Endothelial cell of umbilical vein (primary cell): ENCODE measurements around the gene KRT84. TPM values are rescaled to one million over a fixed set of nuclear protein-coding genes. Genes with fewer than 3 reads are reported as not detected.

Experiments
- BruUV-seq: library from RNA; stranded (reverse); fragments of 400-500 nt; replicated peaks from 2 replicates; lab custom pipeline; 2021; lab: Mats Ljungman, UMichigan
- CTCF ChIA-PET: fragments of 300-600, 350-600 bp; sonication (Branson Sonifier 250); formaldehyde crosslinking; loops from one replicate; lab custom pipeline; 2021; ENCODE audit warnings: antibody characterized with exemption, inconsistent platforms; lab: Charles Lee
- POLR2A ChIA-PET: fragments of 300-600, 350-600 bp; sonication (Branson Sonifier 250); formaldehyde crosslinking; loops from one replicate; lab custom pipeline; 2021; ENCODE audit warnings: antibody characterized with exemption, inconsistent platforms; lab: Charles Lee
- DNase-seq: peaks from one replicate; pipeline ENCODE4 v3.0.0-alpha.2; 2011; ENCODE audit warnings: low read depth, low spot score
- FAIRE-seq: peaks from 2 replicates; lab custom pipeline; 2011; peaks lifted over from hg19 to GRCh38; lab: Jason Lieb, UNC
- H2AFZ ChIP-seq: 2 replicates; pipeline ENCODE4 v1.6.0; 2012; ENCODE audit warnings: low read depth, low read length, control low read depth, inconsistent platforms
- H3K27ac ChIP-seq: 2 replicates; pipeline ENCODE4 v1.5.1; 2011; ENCODE audit warnings: low read depth, mild to moderate bottlenecking, control low read depth, low read length, moderate library complexity; ENCODE audit not compliant: insufficient read depth
- H3K27me3 ChIP-seq, 2 experiments: 2 replicates each; pipeline versions ENCODE4 v1.6.0 to v1.6.1; 2011; ENCODE audit warnings: low read length in 2 of 2, mixed read lengths in 1 of 2; ENCODE audit not compliant: control insufficient read depth in 2 of 2, insufficient read depth in 2 of 2
- H3K36me3 ChIP-seq, 2 experiments: 2 replicates in 1 of 2; 3 replicates in 1 of 2; pipeline ENCODE4 v1.5.1; 2011; ENCODE audit warnings: low read length in 2 of 2, mild to moderate bottlenecking in 1 of 2, moderate library complexity in 1 of 2; ENCODE audit not compliant: control insufficient read depth in 2 of 2, insufficient read depth in 2 of 2; ENCODE audit errors: extremely low read depth in 1 of 2
- H3K4me1 ChIP-seq: 3 replicates; pipeline ENCODE4 v1.5.1; 2011; ENCODE audit warnings: mild to moderate bottlenecking, low read length; ENCODE audit not compliant: control insufficient read depth, insufficient read depth; ENCODE audit errors: extremely low read depth
- H3K4me2 ChIP-seq: 2 replicates; pipeline ENCODE4 v1.6.1; 2011; ENCODE audit warnings: low read length, control low read depth, mixed read lengths; ENCODE audit not compliant: insufficient read depth
- H3K4me3 ChIP-seq, 3 experiments: fragments of 200-600 bp in 1 of 3; sonication (generic), shearing (Covaris generic) in 1 of 3; replicated peaks in 1 of 3; 2 replicates each; pipeline ENCODE4 v1.5.1; 2011 to 2016; ENCODE audit warnings: control low read depth in 3 of 3, low read length in 3 of 3, mild to moderate bottlenecking in 2 of 3, inconsistent platforms in 1 of 3, low read depth in 1 of 3, moderate library complexity in 1 of 3; ENCODE audit not compliant: insufficient read depth in 1 of 3
- H3K79me2 ChIP-seq: 2 replicates; pipeline ENCODE4 v1.6.0; 2012; ENCODE audit warnings: low read length, inconsistent platforms; ENCODE audit not compliant: control insufficient read depth, insufficient read depth
- H3K9ac ChIP-seq: replicated peaks from 2 replicates; pipeline ENCODE3; 2011; ENCODE audit warnings: low read length, control low read depth; ENCODE audit not compliant: insufficient read depth; ENCODE audit errors: extremely low read depth
- H3K9me1 ChIP-seq: replicated peaks from 3 replicates; pipeline ENCODE4 v1.6.0; 2011; ENCODE audit warnings: mild to moderate bottlenecking, low read length; ENCODE audit not compliant: control insufficient read depth, insufficient read depth; ENCODE audit errors: extremely low read depth
- H3K9me3 ChIP-seq: replicated peaks from 2 replicates; pipeline ENCODE4 v1.5.1; 2012; ENCODE audit warnings: low read length, inconsistent platforms; ENCODE audit not compliant: control insufficient read depth, insufficient read depth
- H4K20me1 ChIP-seq: replicated peaks from 2 replicates; pipeline ENCODE3; 2011; ENCODE audit warnings: mild to moderate bottlenecking, low read length; ENCODE audit not compliant: control insufficient read depth, insufficient read depth; ENCODE audit errors: extremely low read depth
- EZH2 ChIP-seq: IDR thresholded peaks from 2 replicates; pipeline ENCODE4 v1.6.1; 2012; ENCODE audit warnings: borderline replicate concordance, low read depth, mild to moderate bottlenecking, moderate library complexity, low read length, inconsistent platforms; ENCODE audit not compliant: severe bottlenecking
- FOS ChIP-seq: IDR thresholded peaks from 2 replicates; pipeline ENCODE4 v1.6.1; 2011; ENCODE audit warnings: mild to moderate bottlenecking, low read length, moderate library complexity, borderline replicate concordance; ENCODE audit not compliant: insufficient read depth
- GATA2 ChIP-seq: IDR thresholded peaks from 2 replicates; pipeline ENCODE4 v1.7.0; 2011; ENCODE audit warnings: low read depth, mild to moderate bottlenecking, moderate library complexity, mixed read lengths, low read length; ENCODE audit not compliant: insufficient read length, insufficient read depth
- JUN ChIP-seq: IDR thresholded peaks from 2 replicates; pipeline ENCODE4 v1.6.1; 2011; ENCODE audit warnings: borderline replicate concordance, low read depth; ENCODE audit not compliant: insufficient read length, insufficient read depth
- MYC ChIP-seq: IDR thresholded peaks from one replicate; pipeline ENCODE4 v1.6.1; 2011; ENCODE audit warnings: mild to moderate bottlenecking, low read depth, low read length
- POLR2A ChIP-seq: IDR thresholded peaks from 2 replicates; pipeline ENCODE4 v1.6.1; 2012; ENCODE audit warnings: low read depth, mild to moderate bottlenecking, control low read depth, low read length
- POLR2AphosphoS5 ChIP-seq: IDR thresholded peaks from 2 replicates; pipeline ENCODE4 v1.6.1; 2012; ENCODE audit warnings: low read depth, mild to moderate bottlenecking, control low read depth, low read length, moderate library complexity; ENCODE audit not compliant: insufficient read depth
- dilution Hi-C: fragments of 300-500 bp; cut with MboI; formaldehyde crosslinking; loops from one replicate; pipeline ENCODE4 v1.15.0; 2019; ENCODE audit warnings: low sequenced_read_pairs; ENCODE audit not compliant: extremely low pct_ligation_motif_present
- intact Hi-C: fragments of 100-400 bp; cut with micrococcal nuclease; formaldehyde crosslinking; loops from one replicate; pipeline ENCODE4 v1.10.0; 2022
- polyA plus RNA-seq, 4 experiments: library from polyadenylated mRNA; depleted of rRNA in 3 of 4; stranded (reverse) in 3 of 4; unstranded in 1 of 4; fragments of >200 nt; gene quantifications; 2 replicates each; pipeline versions ENCODE4 v1.2.1 to v1.2.3, GENCODE V29; 2011 to 2012; ENCODE audit warnings: missing spikeins in 1 of 4
- total RNA-seq: library from RNA; stranded (reverse); gene quantifications from 2 replicates; pipeline ENCODE4 v1.2.3, GENCODE V29; 2021
- TF ChIP-seq, protein P1 (sequence below), 2 donors: IDR thresholded peaks; 1 replicate in 1 of 2; 2 replicates in 1 of 2; pipeline ENCODE4 v1.5.1; 2011; ENCODE audit warnings: low read length in 2 of 2, mild to moderate bottlenecking in 2 of 2, moderate library complexity in 2 of 2, control low read depth in 1 of 2, inconsistent platforms in 1 of 2, low read depth in 1 of 2; ENCODE audit not compliant: insufficient read depth in 1 of 2; ENCODE audit errors: extremely low read depth in 1 of 2
- TF ChIP-seq, protein P2 (sequence below): IDR thresholded peaks from 2 replicates; pipeline ENCODE4 v1.6.1; 2011; ENCODE audit not compliant: insufficient read depth, insufficient read length

Gene KRT84
- total and polyA plus RNA-seq, 2 donors (not counting 3 experiments of a cell fraction or from before 2014, with no cell fraction given), result not detected

DNA sequence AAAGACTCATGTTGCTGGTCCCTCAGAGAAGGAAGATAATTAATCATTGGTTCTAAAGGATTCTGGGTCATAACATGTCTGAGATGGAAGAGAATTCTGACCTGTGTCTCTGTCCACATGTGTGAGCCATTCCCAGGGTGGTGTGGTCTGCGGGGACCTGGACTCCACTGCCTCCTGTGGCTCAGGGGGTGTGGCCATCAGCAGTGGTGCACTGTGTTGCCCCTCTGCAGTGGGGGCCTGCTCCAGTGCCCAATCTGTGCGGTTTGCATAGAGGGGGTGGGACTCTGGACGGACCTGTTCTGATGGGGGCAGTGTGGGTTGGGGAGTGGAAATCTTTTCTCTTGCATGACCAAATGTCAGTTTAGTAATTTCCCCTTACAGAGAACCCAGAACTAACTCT lies 31.7 kb downstream of the KRT84 start:
- ChIA-PET POLR2A (no interaction called here), CTCF (no interaction called here)
- no peak for FAIRE-seq
- H3K9ac ChIP-seq, result no peak overlapping the region
- H3K4me1 ChIP-seq, result no peaks in the 10 kb centered on the region
- H3K27ac ChIP-seq, result no peak overlapping the region
- no peak for DNase-seq
- no peak overlapping the region for H2AFZ ChIP-seq
- H3K9me1 ChIP-seq, result no peaks in the 10 kb centered on the region
- no peaks in the 10 kb centered on the region for H3K79me2 ChIP-seq
- no peaks in the 10 kb centered on the region for H3K9me3 ChIP-seq
- no peaks in the 10 kb centered on the region for H4K20me1 ChIP-seq
- no peak overlapping the region for H3K4me3 ChIP-seq
- BruUV-seq, result no TSS peak
- dilution Hi-C loops (no loop called here), intact Hi-C loops (no loop called here)
- H3K4me2 ChIP-seq, result no peak overlapping the region
- TF ChIP-seq GATA2 (no peak), POLR2A (no peak), POLR2AphosphoS5 (no peak), FOS (no peak), EZH2 (no peak), MYC (no peak), JUN (no peak)
- TF ChIP-seq, protein P1, sequence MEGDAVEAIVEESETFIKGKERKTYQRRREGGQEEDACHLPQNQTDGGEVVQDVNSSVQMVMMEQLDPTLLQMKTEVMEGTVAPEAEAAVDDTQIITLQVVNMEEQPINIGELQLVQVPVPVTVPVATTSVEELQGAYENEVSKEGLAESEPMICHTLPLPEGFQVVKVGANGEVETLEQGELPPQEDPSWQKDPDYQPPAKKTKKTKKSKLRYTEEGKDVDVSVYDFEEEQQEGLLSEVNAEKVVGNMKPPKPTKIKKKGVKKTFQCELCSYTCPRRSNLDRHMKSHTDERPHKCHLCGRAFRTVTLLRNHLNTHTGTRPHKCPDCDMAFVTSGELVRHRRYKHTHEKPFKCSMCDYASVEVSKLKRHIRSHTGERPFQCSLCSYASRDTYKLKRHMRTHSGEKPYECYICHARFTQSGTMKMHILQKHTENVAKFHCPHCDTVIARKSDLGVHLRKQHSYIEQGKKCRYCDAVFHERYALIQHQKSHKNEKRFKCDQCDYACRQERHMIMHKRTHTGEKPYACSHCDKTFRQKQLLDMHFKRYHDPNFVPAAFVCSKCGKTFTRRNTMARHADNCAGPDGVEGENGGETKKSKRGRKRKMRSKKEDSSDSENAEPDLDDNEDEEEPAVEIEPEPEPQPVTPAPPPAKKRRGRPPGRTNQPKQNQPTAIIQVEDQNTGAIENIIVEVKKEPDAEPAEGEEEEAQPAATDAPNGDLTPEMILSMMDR (IDR thresholded peaks at IDR 0.05; ENCODE audit: extremely low read depth in 1 of 2, insufficient read depth in 1 of 2, low read depth in 1 of 2, low read length in 2 of 2), result no peak
- TF ChIP-seq, protein P2, sequence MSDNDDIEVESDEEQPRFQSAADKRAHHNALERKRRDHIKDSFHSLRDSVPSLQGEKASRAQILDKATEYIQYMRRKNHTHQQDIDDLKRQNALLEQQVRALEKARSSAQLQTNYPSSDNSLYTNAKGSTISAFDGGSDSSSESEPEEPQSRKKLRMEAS, result no peak
- peaks cover 12 to 14% of the 10 kb centered on the region in 2 experiments for H3K27me3 ChIP-seq
- no peaks in the 10 kb centered on the region for H3K36me3 ChIP-seq
